ENCODE measurements around the gene TAX1BP3.
"Not testable (repeated sequence)": the region's sequence is repeated elsewhere in the genome, so short reads cannot be mapped to it uniquely, and the experiment has no call there.

Gene TAX1BP3

GRCh38 chr17:3668279-3669084, at the start of gene TAX1BP3, which contains the start of gene EMC6:
Gene TAX1BP3, minus strand, starts transcription at chr17:3668578. Its CDS starts 52 bp downstream, at chr17:3668526.
Gene EMC6, plus strand, starts transcription at chr17:3668812. Its CDS starts 335 bp downstream, at chr17:3669147.
- peak; percentile 99 for DNase-seq

- DNase-seq: no peak
Observed at GRCh38 chr17:3715296-3715695, 46.9 kb upstream of the TAX1BP3 start.

- DNase-seq: no peak
Observed at GRCh38 chr17:3712811-3713463, 44.6 kb upstream of the TAX1BP3 start.

GRCh38 chr17:3710951-3711383, 42.6 kb upstream of the TAX1BP3 start:
- DNase-seq: peak; percentile 46

GRCh38 chr17:3708366-3708765, 40.0 kb upstream of the TAX1BP3 start:
- DNase-seq: no peak

- DNase-seq: not testable (repeated sequence)
Observed at GRCh38 chr17:3705718-3705984, 37.3 kb upstream of the TAX1BP3 start.

GRCh38 chr17:3704931-3705717, 36.7 kb upstream of the TAX1BP3 start:
- DNase-seq: no peak

- not testable (repeated sequence) for DNase-seq
Observed at GRCh38 chr17:3702041-3702539, 33.7 kb upstream of the TAX1BP3 start.

GRCh38 chr17:3699951-3700350, 31.6 kb upstream of the TAX1BP3 start:
- no peak for DNase-seq

GRCh38 chr17:3698139-3698538, 29.8 kb upstream of the TAX1BP3 start:
- no peak for DNase-seq

- no peak for DNase-seq
Observed at GRCh38 chr17:3697103-3697476, 28.7 kb upstream of the TAX1BP3 start.

- DNase-seq: peak; percentile 44
Observed at GRCh38 chr17:3695723-3696411, 27.5 kb upstream of the TAX1BP3 start, which contains the start of gene P2RX5. Gene P2RX5, minus strand, starts transcription at chr17:3696155. Its CDS starts 150 bp downstream, at chr17:3696005.

GRCh38 chr17:3695129-3695722, 26.8 kb upstream of the TAX1BP3 start:
- no peak for DNase-seq

- no peak for DNase-seq
Observed at GRCh38 chr17:3693829-3694231, 25.5 kb upstream of the TAX1BP3 start.

- DNase-seq: no peak
Observed at GRCh38 chr17:3693141-3693540, 24.8 kb upstream of the TAX1BP3 start.

- DNase-seq: no peak
Observed at GRCh38 chr17:3692346-3692745, 24.0 kb upstream of the TAX1BP3 start.

- no peak for DNase-seq
Observed at GRCh38 chr17:3691617-3692067, 23.3 kb upstream of the TAX1BP3 start.

GRCh38 chr17:3690094-3690715, 21.8 kb upstream of the TAX1BP3 start:
- no peak for DNase-seq

GRCh38 chr17:3689262-3690093, 21.1 kb upstream of the TAX1BP3 start:
- DNase-seq: no peak

- DNase-seq: no peak
Observed at GRCh38 chr17:3688852-3689261, 20.5 kb upstream of the TAX1BP3 start.

Measured in stimulated activated CD4-positive, alpha-beta T cell treated with anti-CD3 and anti-CD28 coated beads, Interleukin-12 subunit alpha, Interleukin-12 subunit beta, amount 100 ng/mL, for 4 hours (primary cell).